Jurkat, Clone E6-1 (cell line): ENCODE measurements around the gene MYMX.

Source experiments
- DNase-seq: peaks from one replicate; pipeline ENCODE4 v3.0.0-alpha.2; 2011; ENCODE audit warnings: low read depth, low spot score
- H3K4me3 ChIP-seq: 2 replicates; pipeline ENCODE4 v1.5.1; 2011; ENCODE audit warnings: mild to moderate bottlenecking, low read length, control low read depth, moderate library complexity

Gene MYMX

DNA sequence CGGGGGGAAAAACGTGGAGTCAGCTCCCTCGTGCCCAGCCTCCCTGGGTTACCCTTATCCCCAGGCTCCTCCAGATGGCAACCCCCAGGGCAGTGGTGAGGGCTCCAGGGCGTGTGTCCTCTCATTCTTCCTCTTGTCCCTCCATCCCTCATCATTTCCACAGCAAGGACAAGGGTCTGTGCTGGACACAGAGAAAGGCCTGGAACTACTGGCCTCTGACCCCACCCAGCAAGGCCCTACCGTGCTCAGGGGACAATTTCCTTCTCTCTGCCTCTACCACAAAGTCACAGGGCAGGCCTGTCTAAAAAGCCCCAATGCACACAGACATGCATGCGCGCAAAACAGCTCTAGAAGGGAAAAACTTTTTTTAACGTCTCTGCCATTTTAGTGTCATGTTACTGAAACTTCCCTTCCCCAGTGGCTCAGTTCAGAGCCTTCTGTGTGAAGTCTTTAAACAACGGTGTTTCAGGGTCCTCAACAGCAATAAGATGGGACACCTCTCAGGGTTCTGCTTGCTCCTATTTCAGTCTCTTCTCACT is 41.7 kb downstream of the MYMX start:
- H3K4me3 ChIP-seq: no peak overlapping the region
- no peak for DNase-seq

DNA sequence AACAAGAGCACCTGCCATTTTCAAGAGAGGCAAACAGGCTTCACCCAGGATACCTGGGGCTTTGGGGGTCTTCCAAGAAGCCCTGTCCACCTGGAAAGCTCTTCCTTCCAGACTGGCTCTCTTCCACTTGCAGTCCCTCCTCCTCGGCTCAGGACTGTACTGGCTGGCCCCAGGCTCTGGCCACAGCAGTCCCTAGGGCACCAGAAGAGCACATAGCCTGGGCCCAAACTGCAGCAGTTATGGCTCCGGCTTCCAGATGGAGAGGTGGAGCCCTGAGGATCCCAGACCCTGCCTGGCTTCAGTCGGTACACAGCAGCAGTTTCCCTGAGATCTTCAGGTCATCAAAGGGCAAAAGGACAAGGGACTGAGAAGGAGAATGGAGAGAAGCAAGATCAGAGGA is 42.2 kb downstream of the MYMX start:
- no peak overlapping the region for H3K4me3 ChIP-seq
- DNase-seq: no peak

DNA sequence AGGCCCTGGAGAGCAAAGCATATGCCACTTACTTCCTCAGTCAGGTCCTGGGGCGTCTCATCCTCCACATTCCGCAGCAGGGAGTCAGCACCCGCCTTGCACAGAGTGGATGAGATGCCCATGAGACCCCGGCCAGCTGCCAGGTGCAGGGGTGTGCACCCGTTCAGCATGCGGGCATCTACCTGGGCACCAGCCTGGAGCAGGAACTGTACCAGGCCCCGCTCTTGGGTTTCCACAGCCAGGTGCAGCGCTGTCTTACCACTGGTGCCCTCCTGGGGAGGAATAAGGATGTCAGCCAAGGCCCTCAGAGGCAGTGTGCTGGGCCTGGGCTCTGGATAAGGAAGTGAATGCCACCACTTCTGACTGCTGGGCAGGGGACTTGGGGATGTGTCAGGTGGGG is 43.3 kb downstream of the MYMX start:
- H3K4me3 ChIP-seq: no peak overlapping the region
- DNase-seq: no peak

DNA sequence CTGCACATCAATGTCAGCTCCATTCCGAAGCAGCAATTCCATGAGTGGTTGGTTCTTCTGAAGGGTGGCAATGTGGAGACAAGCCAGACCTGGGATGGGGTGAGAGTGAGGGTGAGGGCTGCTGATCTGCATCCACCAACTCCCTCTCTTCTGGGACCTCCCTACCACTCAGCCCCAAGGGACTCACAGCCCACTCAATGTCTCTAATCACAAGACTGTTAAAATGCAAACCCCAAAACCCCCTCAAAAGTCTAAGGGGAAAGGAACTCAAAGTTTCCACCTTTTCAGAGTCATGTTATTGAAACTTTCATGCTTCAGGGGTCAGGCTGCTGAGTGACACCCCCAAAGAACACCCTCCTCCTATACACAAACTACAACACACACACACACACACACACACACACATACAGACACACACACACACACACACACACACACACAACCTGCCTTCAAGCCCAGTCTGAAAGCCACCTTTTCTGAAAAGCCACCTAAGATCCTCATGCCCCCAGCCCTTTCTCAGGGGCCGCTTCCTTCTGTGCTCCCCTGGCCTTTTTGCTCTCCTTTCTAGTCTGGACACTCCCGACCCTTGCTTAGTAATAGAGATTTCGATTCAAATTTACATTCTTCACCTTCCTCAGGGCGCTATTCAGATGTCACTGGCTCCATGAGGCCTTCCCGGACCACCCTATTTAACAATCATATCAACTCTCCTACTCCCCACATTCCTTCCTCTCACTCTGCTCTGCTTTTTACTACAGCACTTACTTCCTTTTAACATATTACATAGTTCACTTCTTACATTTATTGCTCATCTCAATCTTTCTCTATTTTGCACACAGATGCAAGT is 43.9 kb downstream of the MYMX start:
- DNase-seq: no peak
- H3K4me3 ChIP-seq: no peak overlapping the region

DNA sequence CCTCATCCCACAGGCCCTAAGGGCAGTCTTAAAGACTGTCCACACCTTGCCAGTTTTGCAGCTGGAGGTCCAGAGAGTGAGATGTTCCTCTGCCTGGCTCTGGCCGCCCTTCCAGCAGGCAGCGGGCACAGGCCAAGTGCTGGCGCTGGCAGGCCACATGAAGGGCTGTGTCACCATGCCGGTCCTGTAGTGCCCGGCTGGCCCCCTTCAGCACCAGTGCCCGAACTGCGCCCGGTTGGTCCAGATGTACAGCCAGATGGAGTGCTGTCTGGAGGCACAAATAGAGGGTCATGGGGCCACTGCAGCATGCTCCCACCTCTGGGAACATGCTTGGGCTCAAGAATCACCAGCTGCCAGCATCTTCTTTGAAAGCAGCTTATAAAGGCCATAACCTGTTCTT is 44.9 kb downstream of the MYMX start:
- no peak overlapping the region for H3K4me3 ChIP-seq
- no peak for DNase-seq

DNA sequence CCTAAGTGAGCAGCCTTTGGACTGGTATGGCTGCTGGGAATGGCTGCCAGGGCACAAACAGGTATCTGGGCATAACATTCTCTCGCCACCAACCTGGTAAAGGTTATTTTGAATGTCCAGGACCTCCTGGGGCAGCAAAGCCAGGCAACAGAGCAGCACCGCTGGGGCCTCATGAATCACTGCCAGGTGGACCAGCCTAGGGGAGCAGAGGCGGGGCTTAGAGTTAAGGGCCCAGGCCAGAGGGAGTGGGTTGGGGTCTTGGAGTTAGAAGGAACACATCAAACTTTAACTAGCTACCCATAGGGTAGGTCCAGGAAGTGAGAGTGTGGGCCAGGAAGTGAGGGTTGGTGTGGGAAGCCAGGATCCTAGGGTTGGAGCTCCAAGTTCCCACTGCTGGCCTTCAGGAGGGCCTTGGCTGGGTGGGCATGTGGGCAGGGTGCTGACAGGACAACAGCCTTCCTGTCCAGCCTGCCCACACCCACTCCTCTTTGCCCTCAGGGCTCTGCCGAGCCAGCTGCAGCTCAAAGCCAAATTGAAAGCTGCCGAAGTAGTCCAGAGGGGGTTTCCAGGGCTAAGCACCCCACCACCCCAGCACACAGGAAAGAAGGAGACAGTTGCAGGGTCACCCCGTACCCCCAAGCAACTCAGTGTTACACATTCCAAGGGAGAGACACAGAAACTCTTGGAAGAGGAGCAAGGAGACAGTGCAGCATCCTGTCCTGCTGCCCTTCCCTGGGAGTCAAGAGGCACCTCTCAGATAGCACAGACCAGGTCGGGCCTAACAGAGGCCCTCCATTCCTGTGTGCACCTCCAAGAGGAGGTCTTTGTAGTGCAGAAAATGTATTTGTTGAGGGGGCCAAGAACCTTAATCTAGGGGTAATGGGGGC is 46.0 kb downstream of the MYMX start:
- H3K4me3 ChIP-seq: no peak overlapping the region
- DNase-seq: no peak

DNA sequence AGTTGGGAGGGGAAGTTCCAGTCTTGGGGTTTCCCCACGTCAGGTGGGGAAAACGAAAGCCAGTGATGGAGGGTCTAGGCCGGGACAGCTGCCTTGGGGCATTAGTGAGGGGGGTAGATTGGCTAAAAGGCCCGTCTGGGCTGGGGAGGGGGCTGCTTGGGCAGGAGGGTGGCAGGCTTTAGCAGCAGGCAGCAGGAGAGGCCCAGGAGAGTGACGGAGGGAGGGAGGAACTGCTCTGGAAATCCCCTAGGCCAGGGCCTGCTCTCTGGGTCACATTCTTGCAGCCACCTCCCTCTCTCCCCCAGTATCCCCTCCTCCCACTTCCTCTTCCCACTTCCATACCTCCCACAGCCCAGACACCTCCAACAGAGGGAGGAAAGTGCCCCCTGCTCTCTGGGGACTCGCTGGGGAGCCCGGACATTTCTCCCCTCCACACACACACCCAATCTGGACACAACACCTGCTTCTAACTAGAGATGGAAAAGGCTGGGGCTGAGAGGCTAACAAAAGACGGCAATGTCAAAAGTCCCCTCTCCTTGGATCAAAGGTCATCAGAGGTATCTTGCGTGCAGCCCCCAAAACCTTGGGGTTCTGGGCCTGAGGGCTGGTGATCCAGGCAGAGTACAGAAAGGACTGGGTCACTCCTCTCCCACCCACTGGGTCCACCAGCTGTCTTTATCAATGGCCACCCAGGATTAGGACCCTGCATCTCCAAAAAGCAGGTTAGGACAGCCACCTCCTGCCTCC is 46.8 kb downstream of the MYMX start:
- no peak overlapping the region; the same call in 1 of the 2 replicates for H3K4me3 ChIP-seq
- DNase-seq: no peak

DNA sequence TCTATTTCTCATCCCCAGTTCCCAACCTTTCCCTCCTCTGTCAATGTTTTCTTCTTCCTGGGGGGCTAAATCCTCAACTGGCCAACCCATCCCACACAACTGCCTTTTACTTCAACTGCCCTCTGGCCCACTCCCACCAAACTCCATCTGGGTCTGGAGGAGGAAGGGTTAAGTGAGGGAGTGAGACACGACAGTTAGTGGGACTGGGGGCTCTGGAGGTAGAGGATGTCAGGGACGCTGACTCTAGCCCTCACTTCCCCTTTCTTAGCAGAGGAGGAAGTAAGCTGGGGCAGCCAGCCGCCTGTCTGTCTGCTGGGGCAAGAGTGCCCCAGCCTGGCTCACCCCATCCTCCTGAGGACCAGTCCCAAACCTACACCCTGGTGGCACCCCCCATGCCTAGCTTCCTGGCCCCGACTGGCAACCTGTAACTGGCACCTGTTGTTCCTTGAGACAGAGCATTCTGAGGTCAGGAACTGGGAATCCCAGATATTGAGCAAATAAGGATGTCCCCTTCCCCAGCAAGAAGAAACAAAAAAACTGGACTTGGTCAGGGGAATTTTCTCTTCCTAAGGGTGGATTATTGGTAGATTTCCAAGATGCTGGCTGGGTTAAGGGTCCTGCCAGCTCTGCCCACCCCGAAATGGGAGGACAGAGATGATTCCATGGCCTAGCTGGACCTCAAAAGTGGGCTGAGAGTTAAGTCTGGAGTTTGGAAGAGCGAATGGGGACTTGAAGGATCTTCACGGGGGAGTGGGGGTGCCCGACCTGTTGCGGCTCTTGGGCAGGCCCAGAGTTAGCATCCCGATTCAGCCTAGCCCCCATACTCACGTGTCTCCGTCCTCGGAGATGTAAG is 47.7 kb downstream of the MYMX start:
- no peak for DNase-seq
- peak overlapping the region; percentile 86 for H3K4me3 ChIP-seq

DNA sequence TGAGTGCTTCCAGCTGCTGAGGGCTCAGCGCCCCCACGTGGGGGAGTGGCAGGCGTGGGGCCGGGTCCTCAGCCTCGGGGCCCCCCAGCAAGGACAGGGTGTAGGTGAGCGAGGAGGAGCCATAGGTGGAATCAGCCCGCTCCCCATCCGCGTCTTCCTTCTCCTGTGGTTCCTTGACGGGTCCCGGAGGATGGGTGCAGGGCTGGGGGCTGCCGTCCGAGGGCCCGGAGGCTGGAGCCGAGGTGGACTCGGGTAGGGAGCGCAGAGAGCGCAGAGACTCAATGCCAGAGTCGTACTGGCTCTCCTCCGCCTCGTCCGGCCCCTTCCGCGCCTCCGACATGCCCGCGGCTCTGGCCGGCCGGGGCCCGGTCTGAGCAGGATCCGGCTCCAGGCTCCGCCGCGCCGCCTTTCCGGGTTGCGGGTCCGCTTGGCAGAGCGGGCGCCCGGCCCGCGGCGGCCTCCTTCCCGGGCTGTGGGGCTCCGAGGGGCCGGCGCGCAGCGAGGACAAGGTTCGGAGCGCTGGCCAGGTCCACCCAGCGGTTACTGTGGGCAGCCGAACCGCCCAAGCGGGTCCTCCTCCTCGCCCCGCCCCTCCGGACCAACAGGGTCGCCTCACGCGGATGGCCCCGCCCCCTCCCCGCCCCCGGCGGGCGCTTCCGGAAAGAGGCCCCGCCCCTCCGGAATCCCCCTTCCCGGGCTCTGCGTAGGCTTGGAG is 48.4 kb downstream of the MYMX start, which contains the start of gene NFKBIE:
Gene NFKBIE (minus strand): TSS at position 545 of the 715 bp plus-strand sequence. CDS start 205 bp downstream, at position 340.
- no peak for DNase-seq
- H3K4me3 ChIP-seq: peak within 1 kb of the TSS; percentile 86

DNA sequence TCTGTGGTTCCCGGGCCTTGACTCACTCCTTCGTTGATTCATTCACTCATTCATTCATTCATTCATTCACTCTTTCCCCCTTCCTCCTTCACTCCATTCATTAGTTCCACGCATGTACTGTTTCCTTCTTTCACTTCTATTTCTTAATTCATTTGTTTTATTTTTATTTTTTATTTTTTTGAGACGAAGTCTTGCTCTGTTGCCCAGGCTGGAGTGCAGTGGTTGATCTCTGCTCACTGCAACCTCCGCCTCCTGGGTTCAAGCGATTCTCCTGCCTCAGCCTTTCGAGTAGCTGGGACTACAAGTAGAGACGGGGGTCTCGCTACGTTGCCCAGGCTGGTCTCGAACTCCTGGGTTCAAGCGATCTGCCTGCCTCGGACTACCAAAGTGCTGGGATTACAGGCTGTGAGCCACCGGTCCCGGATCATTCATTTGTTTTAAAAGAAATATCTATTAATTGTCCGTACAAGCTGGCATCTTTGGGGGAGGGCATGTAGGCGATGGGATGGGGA is 49.1 kb downstream of the MYMX start:
- DNase-seq: no peak
- peak overlapping the region; percentile 86 for H3K4me3 ChIP-seq

DNA sequence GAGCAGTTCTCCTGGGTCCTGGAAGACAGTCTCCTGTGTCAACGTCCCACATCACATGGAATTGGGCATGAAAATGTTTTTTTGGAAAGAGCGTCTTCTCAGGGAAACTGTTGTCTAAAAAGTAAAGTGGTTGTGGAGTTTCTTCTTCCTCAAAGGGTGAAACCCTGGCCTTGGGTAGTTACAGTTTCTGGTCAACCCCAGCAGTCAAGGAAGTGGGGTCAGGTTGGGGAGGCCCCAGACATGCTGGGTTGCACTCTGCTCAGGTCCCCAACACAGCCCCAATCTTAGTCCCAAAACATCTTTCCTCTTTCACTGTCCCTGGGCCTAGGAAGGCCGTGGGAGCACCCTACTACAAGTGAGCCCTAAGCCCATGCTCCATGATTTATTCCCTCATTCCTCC is 49.6 kb downstream of the MYMX start:
- DNase-seq: no peak
- H3K4me3 ChIP-seq: no peak overlapping the region

DNA sequence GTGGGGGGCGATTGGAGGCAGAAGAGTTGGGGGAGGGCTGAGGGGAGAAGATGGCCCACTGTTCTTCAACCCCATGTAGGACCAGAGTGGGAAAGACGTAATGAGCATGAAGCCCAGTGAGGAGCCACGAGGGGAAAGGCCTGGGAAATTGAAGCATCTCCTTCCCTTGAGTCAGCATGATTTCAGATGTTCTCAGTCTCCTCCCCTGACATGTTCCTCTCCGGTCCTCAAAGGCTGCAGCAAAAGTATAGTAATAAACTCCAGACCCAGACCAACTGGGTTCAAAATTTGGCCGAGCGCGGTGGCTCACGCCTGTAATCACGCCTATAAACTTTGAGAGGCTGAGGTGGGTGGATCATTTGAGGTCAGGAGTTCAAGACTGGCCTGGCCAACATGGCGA is 50.5 kb downstream of the MYMX start:
- H3K4me3 ChIP-seq: no peak overlapping the region
- DNase-seq: no peak
